IMR-90 (cell line): ENCODE measurements around the gene CAMKMT.

Experiments used
- CTCF ChIP-seq: conservative IDR thresholded peaks from 2 replicates; pipeline ENCODE4 v1.5.1; 2012; ENCODE audit warnings: mild to moderate bottlenecking, low read depth, low read length, improper control_type of control experiment
- POLR2A ChIP-seq: IDR thresholded peaks from 2 replicates; pipeline ENCODE4 v1.6.1; 2012; ENCODE audit warnings: mild to moderate bottlenecking, low read depth, low read length

- no peak for TF ChIP-seq CTCF
- TF ChIP-seq POLR2A: no peak
Observed at GRCh38 chr2:44330801-44331200, 30.9 kb upstream of the CAMKMT start.
